Measurements from ENCODE around the gene ZNF438. TPM values are rescaled to one million over a fixed set of nuclear protein-coding genes. Genes with fewer than 3 reads are reported as not detected.

The ZNF438 gene
- polyA plus RNA-seq, 1 experiment = 5.0 TPM

DNA sequence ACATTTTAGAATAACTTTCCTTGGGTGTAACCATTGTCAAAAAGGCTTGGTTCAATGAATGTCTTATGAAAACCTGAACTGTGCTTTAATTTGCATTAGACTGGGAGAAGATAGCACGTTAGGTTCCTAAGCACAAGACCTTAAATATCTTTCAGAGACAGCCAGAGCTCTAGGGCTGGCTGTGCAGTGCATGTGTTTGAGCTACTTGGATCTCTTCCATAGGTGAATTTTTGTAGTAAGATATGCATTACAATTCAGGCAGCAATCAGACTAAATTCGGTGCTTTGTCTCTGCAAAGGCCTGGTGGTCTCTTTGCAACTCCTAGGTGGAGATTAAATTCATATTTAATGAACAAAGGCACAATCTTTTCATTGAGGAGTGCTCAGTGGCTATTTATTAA, 192.0 kb downstream of the ZNF438 start:
- ChIA-PET CTCF (no interaction called here), POLR2A (no interaction called here)
- Histone ChIP-seq H3K9me3 (ENCODE audit: control insufficient read depth, insufficient read depth, low read length) (no peaks in the 10 kb centered on the region; the same call in 1 of the 2 replicates), H3K27ac (ENCODE audit: low read depth, low read length) (no peak overlapping the region), H3K27me3 (ENCODE audit: control insufficient read depth, insufficient read depth, low read length) (no peaks in the 10 kb centered on the region), H3K4me3 (ENCODE audit: low read depth, low read length) (no peak overlapping the region)
- no peak for DNase-seq (ENCODE audit: low read depth, low spot score)
- no peak for TF ChIP-seq CTCF (IDR thresholded peaks at IDR 0.05; ENCODE audit: low read depth, low read length)

- no peaks in the 10 kb centered on the region; the same call in 1 of the 2 replicates for H3K9me3 ChIP-seq (ENCODE audit: control insufficient read depth, insufficient read depth, low read length)
- DNase-seq (ENCODE audit: low read depth, low spot score) = no peak
- CTCF ChIA-PET = no interaction called here
- no peak for TF ChIP-seq CTCF (IDR thresholded peaks at IDR 0.05; ENCODE audit: low read depth, low read length)
- H3K27me3 ChIP-seq (ENCODE audit: control insufficient read depth, insufficient read depth, low read length) = no peaks in the 10 kb centered on the region
- no peak overlapping the region for H3K4me3 ChIP-seq (ENCODE audit: low read depth, low read length)
- no peak overlapping the region for H3K27ac ChIP-seq (ENCODE audit: low read depth, low read length)
- POLR2A ChIA-PET = no interaction called here
Observed at GRCh38 chr10:30836406-30836805, 195.3 kb downstream of the ZNF438 start.

- Histone ChIP-seq H3K4me3 (ENCODE audit: low read depth, low read length) (no peak overlapping the region), H3K9me3 (ENCODE audit: control insufficient read depth, insufficient read depth, low read length) (no peaks in the 10 kb centered on the region; the same call in 1 of the 2 replicates), H3K27me3 (ENCODE audit: control insufficient read depth, insufficient read depth, low read length) (no peaks in the 10 kb centered on the region), H3K27ac (ENCODE audit: low read depth, low read length) (no peak overlapping the region)
- DNase-seq (ENCODE audit: low read depth, low spot score) = no peak
- no peak for TF ChIP-seq CTCF (IDR thresholded peaks at IDR 0.05; ENCODE audit: low read depth, low read length)
- ChIA-PET CTCF (no interaction called here), POLR2A (no interaction called here)
Observed at GRCh38 chr10:30835146-30835545, 196.5 kb downstream of the ZNF438 start.

DNA sequence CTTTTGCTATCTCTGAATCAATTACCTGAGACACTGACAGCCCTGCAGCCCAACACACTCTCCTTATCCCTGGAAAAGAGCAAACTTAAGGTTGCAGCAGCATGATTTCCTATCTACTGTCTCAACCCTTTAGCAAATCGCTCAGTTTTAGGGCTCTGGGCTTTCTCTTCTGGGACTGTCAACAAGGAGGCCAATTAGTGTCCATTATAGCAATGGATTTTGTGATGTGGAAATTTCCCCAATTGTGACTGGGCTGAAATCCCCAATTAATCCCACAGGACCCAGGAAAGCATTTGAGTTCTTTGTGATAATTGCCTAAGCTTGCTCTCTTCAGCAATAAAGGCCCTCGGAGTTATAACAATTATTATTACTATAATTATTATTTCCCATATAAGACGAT, 197.0 kb downstream of the ZNF438 start:
- CTCF ChIA-PET = interaction anchor here (1.3 kb wide), 2 partner anchors 50 to 147 kb away, joined by 3 read pairs; no protein-coding TSS in a partner anchor
- TF ChIP-seq CTCF (IDR thresholded peaks at IDR 0.05; ENCODE audit: low read depth, low read length) = no peak
- no peak overlapping the region for H3K27ac ChIP-seq (ENCODE audit: low read depth, low read length)
- POLR2A ChIA-PET = no interaction called here
- no peak overlapping the region for H3K4me3 ChIP-seq (ENCODE audit: low read depth, low read length)
- no peaks in the 10 kb centered on the region; the same call in 1 of the 2 replicates for H3K9me3 ChIP-seq (ENCODE audit: control insufficient read depth, insufficient read depth, low read length)
- no peak for DNase-seq (ENCODE audit: low read depth, low spot score)
- no peaks in the 10 kb centered on the region for H3K27me3 ChIP-seq (ENCODE audit: control insufficient read depth, insufficient read depth, low read length)

GRCh38 chr10:30834153-30834552, 197.5 kb downstream of the ZNF438 start:
- POLR2A ChIA-PET = no interaction called here
- CTCF ChIA-PET = interaction anchor here (1.3 kb wide), 2 partner anchors 50 to 147 kb away, joined by 3 read pairs; no protein-coding TSS in a partner anchor
- no peaks in the 10 kb centered on the region for H3K27me3 ChIP-seq (ENCODE audit: control insufficient read depth, insufficient read depth, low read length)
- no peak for TF ChIP-seq CTCF (IDR thresholded peaks at IDR 0.05; ENCODE audit: low read depth, low read length)
- no peak for DNase-seq (ENCODE audit: low read depth, low spot score)
- no peaks in the 10 kb centered on the region; the same call in 1 of the 2 replicates for H3K9me3 ChIP-seq (ENCODE audit: control insufficient read depth, insufficient read depth, low read length)
- no peak overlapping the region for H3K27ac ChIP-seq (ENCODE audit: low read depth, low read length)
- H3K4me3 ChIP-seq (ENCODE audit: low read depth, low read length) = no peak overlapping the region
